Esophagus squamous epithelium (tissue), 4 donors: ENCODE results near the gene DAB2IP.

Experiments used
- CTCF ChIP-seq, 6 experiments: fragments of 450-650 bp in 4 of 6; fragments of 200-600 bp in 2 of 6; sonication (generic) in 2 of 6; IDR thresholded peaks; one replicate each; pipeline ENCODE4 v1.5.1; 2016 to 2019; ENCODE audit warnings: antibody characterized with exemption in 6 of 6, mild to moderate bottlenecking in 4 of 6, moderate library complexity in 4 of 6
- POLR2A ChIP-seq, 4 donors: fragments of 450-650 bp; IDR thresholded peaks; one replicate each; pipeline ENCODE4 v1.6.1; 2017; ENCODE audit warnings: antibody characterized with exemption in 4 of 4, mild to moderate bottlenecking in 4 of 4, moderate library complexity in 3 of 4

- TF ChIP-seq CTCF (IDR thresholded peaks at IDR 0.05) (no peak), POLR2A (IDR thresholded peaks at IDR 0.05) (no peak)
These were observed 483 bp upstream of the DAB2IP start for GRCh38 chr9:121651008-121651294.
